Renal cortex interstitium (tissue), 15 donors: Measurements from ENCODE around the gene EDC4. TPM values are rescaled to one million over a fixed set of nuclear protein-coding genes. Genes with fewer than 3 reads are reported as not detected.
"Not testable (repeated sequence)": the region's sequence is repeated elsewhere in the genome, so short reads cannot be mapped to it uniquely, and the experiment has no call there.

Source experiments
- DNase-seq, 11 donors: peaks; one replicate each; pipeline ENCODE4 v3.0.0-alpha.2; 2013; ENCODE audit warnings: low read depth in 9 of 11, low spot score in 4 of 11; ENCODE audit errors: extremely low read depth in 1 of 11
- long read RNA-seq, 16 experiments: transcript quantifications; one replicate each; lab custom pipeline, GENCODE V29; 2026
- polyA plus RNA-seq, 3 donors: library from polyadenylated mRNA; unstranded; fragments of 120-200 nt; gene quantifications; one replicate each; pipeline ENCODE4 v1.2.1, GENCODE V29; 2013; ENCODE audit not compliant: insufficient read length in 3 of 3

EDC4 gene, protein sequence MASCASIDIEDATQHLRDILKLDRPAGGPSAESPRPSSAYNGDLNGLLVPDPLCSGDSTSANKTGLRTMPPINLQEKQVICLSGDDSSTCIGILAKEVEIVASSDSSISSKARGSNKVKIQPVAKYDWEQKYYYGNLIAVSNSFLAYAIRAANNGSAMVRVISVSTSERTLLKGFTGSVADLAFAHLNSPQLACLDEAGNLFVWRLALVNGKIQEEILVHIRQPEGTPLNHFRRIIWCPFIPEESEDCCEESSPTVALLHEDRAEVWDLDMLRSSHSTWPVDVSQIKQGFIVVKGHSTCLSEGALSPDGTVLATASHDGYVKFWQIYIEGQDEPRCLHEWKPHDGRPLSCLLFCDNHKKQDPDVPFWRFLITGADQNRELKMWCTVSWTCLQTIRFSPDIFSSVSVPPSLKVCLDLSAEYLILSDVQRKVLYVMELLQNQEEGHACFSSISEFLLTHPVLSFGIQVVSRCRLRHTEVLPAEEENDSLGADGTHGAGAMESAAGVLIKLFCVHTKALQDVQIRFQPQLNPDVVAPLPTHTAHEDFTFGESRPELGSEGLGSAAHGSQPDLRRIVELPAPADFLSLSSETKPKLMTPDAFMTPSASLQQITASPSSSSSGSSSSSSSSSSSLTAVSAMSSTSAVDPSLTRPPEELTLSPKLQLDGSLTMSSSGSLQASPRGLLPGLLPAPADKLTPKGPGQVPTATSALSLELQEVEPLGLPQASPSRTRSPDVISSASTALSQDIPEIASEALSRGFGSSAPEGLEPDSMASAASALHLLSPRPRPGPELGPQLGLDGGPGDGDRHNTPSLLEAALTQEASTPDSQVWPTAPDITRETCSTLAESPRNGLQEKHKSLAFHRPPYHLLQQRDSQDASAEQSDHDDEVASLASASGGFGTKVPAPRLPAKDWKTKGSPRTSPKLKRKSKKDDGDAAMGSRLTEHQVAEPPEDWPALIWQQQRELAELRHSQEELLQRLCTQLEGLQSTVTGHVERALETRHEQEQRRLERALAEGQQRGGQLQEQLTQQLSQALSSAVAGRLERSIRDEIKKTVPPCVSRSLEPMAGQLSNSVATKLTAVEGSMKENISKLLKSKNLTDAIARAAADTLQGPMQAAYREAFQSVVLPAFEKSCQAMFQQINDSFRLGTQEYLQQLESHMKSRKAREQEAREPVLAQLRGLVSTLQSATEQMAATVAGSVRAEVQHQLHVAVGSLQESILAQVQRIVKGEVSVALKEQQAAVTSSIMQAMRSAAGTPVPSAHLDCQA (N-terminal part only)
- 100 to 1,000 TPM in 1 of 3 donors, 10 to 100 TPM in 2; 91.3 to 106 (median 95.3) TPM for polyA plus RNA-seq
- long read RNA-seq, donor 1, partial matches to known transcripts: 0 of 2 reads
- long read RNA-seq, donor 1, other reads (novel, unspliced or antisense): 0 of 2 reads
- long read RNA-seq, donor 2: 0 reads
- long read RNA-seq, donor 3, full-length matches to known transcripts: 5 of 5 reads
- long read RNA-seq, donor 3, partial matches to known transcripts: 0 of 5 reads
- long read RNA-seq, donor 3, other reads (novel, unspliced or antisense): 0 of 5 reads
- long read RNA-seq, donor 4: 0 reads
- long read RNA-seq, donor 5: 0 reads
- long read RNA-seq, donor 6, full-length matches to known transcripts: 2 of 2 reads
- long read RNA-seq, donor 6, partial matches to known transcripts: 0 of 2 reads
- long read RNA-seq, donor 6, other reads (novel, unspliced or antisense): 0 of 2 reads
- long read RNA-seq, donor 7, full-length matches to known transcripts: 5 of 5 reads
- long read RNA-seq, donor 7, partial matches to known transcripts: 0 of 5 reads
- long read RNA-seq, donor 7, other reads (novel, unspliced or antisense): 0 of 5 reads
- long read RNA-seq, donor 8: 0 reads
- long read RNA-seq, donor 9, full-length matches to known transcripts: 7 of 7 reads
- long read RNA-seq, donor 9, partial matches to known transcripts: 0 of 7 reads
- long read RNA-seq, donor 9, other reads (novel, unspliced or antisense): 0 of 7 reads
- long read RNA-seq, donor 10, partial matches to known transcripts: 0 of 1 reads
- long read RNA-seq, donor 10, other reads (novel, unspliced or antisense): 0 of 1 reads
- long read RNA-seq, donor 11, full-length matches to known transcripts: 2 of 2 reads
- long read RNA-seq, donor 11, partial matches to known transcripts: 0 of 2 reads
- long read RNA-seq, donor 11, other reads (novel, unspliced or antisense): 0 of 2 reads
- long read RNA-seq, donor 12: 0 reads
- long read RNA-seq, donor 13: 0 reads
- long read RNA-seq, donor 14, full-length matches to known transcripts: 2 of 2 reads
- long read RNA-seq, donor 14, partial matches to known transcripts: 0 of 2 reads
- long read RNA-seq, donor 14, other reads (novel, unspliced or antisense): 0 of 2 reads
- long read RNA-seq, donor 15: 0 reads
- long read RNA-seq, donor 16, full-length matches to known transcripts: 7 of 25 reads
- long read RNA-seq, donor 16, partial matches to known transcripts: 18 of 25 reads
- long read RNA-seq, donor 16, other reads (novel, unspliced or antisense): 0 of 25 reads

DNA sequence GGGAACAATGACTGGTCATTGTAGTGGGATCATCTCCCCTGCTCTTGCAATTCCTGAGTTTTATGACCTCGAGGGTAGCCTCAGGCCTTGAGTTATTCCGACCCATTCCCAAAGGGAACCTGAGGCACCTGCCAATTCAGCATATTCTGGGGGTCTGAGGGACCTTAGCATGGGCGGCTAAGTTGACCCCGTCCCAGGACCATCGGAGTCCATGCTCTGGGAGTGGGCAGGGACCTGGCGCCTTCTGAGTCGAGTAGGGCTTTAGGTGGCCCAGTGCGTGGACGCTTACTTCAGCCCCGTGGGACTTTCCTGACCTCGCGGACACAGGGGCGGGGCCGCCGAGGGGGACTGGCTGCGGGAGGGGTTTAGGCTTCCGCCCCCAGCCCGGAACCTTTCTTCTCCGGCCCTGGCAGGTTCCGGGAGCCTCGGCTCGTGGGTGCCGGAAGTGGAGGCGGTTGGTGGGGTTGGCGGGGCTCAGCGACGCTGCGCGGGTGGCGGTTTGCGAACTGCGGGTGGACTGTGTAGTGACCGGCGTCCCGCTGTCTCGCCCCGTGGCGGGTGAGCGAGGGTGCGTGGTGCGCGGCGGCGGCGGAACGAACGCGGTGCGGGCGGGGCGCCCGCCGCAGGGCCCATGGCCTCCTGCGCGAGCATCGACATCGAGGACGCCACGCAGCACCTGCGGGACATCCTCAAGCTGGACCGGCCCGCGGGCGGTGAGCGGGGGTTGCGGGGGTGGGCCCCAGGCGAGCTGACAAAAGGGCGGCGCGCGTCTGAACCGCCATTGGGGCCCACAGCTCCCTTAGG, at the start of gene EDC4:
TSS of gene EDC4 (plus strand) at position 422 of the 804 bp plus-strand sequence. CDS start at position 632, 210 bp downstream.
- peak in 6 of 11 donors; percentile 34 to 71 (median 58) for DNase-seq

DNA sequence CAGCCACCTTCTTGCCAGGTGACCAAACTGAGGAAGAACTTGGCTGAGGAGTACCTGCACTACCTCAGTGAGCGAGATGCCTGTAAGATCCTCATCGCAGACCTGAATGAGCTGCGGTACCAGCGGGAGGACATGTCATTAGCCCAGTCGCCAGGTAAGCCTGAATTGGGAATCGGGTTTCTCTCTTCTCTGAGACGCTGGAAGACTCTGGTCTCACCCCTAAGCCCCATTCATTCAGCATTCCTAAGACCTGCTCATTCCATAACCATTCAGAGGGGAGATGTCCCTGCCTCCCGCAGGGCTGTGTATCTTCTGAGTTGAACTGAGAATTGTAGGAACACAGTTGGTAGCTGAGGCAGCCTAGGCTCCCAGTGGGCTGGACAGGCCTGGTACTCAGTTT, 47.7 kb upstream of the EDC4 start:
- no peak for DNase-seq

DNA sequence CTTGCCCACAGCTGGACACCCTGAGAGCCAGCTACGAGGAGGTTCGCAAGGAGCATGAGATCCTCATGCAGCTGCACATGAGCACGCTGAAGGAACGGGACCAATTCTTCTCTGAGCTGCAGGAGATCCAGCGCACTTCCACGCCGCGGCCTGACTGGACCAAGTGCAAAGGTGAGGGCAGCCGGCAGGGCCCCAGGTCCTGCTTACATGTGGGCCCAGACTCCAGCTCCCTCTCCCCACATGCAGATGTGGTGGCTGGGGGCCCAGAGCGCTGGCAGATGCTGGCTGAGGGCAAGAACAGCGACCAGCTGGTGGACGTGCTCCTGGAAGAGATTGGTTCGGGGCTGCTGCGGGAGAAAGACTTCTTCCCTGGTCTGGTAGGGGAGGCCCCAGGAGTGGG, 46.9 kb upstream of the EDC4 start:
- DNase-seq: no peak

DNA sequence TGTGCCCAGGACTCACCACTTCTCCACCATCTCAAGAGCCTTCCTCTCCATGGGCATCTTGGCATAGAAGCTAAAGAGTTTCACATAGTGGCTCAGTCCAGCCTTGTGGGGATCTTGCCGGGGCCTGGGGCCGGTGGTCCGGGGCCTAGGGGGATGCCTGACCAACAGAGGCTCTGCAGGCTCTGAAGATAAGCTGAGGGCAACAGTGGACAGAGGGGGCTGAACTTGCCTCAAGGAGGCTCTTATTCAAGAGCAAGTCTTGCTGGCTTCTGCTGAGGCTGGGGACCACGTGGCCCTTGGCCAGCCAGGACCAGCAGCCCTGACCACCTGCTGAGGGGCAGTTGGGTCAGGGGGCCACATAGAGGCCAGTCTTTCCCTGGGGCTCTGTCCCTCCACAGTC, 44.2 kb upstream of the EDC4 start:
- no peak for DNase-seq

DNA sequence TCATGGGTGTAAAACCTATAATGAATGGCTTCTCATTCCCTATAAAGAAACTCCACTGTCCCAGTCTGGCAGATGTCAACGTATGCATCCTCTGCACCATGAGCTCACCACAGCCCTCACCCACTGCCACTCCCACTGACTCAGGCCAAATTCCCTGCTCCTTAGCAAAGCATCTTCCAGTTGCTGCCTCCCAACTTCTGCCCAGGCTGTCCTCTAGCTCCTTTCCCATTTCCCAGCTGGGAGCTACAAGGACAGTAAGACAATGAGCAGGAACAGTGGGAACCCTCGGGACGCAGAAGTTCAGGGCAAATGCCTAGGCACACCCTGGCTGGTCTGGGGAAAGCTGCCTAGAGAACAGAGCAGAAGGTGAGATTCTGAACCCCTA, 39.8 kb upstream of the EDC4 start:
- no peak for DNase-seq

DNA sequence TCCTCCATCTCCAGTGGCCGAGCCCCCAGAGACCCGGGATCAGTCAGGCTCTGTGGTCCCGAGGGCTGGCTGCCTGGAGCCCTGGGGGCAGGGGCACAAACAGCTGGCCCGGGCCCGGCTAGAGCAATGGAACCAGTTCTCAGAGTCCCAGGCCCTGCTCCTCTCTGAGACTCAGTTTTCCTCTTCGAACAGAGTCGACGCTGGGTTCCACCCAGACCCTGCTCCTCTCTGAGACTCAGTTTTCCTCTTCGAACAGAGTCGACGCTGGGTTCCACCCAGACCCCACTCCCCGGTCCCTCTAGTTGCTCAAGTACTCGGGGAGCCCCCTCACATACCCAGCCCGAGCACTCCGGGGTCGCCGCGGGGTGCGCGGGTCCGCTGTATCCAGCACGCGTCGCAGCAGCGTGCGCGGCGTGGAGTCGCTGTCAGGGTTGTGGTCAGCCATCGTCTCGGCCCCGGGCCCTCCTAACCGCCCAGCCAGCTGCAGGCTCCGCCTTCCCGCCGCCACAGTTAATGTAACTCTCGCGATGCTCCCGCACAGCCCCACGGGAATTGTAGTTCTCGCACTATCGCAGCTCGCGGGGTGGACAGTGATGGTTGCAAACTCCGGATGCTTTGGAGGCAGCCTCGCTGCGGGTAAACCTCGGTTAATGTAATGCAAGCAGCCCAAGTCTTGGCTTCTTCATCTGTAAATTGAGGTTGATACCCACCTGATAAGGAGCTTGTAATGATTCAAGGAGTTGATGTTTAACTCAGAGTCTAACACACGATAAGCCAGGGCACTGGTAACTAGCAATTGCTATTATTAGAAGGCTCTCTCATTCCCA, 39.2 kb upstream of the EDC4 start:
- DNase-seq: peak; percentile 77 to 93 (median 89)

DNA sequence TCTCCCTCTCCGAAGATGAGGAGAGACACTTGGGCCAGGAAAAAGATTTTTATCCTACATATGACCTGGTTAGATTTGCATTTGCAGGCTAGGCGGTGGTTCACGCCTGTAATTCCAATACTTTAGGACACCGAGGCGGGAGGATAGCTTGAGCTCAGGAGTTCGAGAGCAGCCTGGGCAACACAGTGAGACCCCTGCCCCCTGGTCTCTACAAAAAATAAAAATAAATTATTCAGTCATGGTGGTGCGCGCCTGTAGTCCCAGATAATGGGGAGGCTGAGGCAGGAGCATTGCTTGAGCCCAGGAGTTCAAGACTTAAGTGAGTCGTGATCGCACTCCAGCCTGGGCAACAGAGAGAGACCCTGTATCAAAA, 38.6 kb upstream of the EDC4 start:
- DNase-seq: no peak

DNA sequence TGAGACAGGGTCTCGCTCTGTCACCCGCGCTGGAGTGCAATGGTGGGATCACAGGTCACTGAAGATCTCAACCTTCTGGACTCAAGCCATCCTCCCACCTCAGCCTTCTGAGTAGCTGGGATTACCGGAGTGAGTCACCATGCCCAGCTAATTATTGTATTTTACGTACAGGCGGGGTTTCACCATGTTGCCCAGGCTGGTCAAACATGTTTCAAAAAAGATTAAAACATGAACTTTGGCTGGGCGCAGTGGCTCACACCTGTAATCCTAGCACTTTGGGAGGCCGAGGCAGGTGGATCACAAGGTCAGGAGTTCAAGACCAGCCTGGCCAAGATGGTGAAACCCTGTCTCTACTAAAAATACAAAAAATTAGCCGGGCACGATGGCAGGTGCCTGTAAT, 35.7 kb upstream of the EDC4 start:
- DNase-seq: not testable (repeated sequence)

DNA sequence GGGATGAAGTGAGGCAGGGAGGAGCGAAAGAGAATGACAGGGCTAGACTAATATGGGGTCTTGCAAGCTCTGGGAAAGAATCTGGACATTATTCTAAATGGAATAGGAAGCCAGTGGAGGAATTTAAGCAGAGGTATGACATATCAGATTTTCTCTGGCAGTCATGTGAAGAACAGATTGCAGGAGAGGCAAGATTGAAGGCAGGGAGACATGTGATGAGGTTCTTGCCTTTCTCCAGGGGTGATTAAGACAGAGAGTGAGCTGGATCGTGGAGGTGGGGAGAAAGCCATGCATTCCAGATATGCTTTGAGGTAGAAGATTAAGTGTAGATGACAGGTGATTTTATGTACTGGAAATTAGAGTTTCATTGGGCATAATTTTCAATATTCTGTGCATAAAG, 35.0 kb upstream of the EDC4 start:
- no peak for DNase-seq

DNA sequence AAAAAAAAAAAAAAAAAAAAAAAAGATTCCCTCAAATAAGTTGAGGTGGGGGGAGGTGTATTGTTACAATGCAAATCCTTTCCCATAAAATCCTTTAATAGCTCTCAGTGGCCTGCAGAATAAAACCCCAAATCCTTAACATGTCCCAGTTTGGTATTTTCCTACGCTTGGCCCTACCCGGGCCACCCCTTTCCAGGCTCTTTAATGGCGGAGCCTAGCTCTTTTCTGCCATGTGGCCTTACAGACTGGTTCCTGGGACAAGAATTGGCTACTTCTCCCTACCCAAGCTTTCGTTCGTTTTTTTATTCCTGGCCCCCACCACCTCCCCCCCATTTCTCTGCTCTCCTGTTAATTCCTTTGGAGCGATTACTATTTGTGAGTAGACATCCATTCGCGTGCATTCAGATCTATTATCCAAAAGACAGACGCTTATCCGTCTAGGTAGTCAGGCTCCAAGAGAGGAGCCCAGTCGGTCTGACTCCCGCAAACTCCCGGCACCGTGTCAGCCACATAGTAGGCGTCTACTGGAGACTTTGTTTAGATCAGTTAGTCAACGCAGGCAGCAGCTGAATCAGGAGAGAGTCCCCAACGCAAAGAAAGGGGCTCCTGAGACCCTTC, 31.5 kb upstream of the EDC4 start:
- no peak for DNase-seq

DNA sequence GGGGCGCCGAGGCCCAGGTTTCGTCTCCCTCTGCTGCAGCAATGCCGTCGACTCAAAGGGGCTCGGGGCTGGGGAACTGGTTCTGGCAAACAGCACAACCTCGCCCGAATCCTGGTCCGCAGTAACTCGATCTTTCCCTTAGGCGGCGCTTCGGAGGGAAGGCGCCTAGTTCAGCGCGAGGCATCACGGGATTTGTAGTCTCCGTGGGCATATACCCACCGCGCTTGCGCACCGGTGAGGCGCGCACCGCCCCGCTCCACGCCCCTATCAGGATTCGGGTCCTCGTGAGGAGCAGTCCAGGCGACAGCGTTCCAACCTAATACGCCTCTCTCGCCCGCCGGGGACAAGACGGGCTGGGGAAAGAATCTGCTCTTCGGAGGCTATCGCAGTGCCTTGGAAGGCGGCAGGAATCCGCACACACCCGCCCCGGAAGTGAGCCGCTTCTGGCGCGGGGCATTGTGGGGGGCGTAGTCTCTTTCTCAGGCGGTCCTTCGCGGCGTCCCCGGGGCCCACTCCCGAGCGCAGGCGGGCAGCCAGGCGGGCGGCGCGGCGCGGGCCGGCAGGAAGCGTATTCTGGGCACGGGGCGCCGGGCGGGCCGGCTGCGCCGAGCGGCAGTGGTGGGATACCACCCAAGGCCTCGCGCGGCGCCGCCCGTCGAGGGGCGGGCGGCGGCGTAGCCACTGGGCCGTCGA, 30.9 kb upstream of the EDC4 start, which contains the start of gene THAP11:
TSS of gene THAP11 (plus strand) at position 505 of the 693 bp plus-strand sequence. CDS start 235 bp downstream, outside the sequence.
- peak; percentile 86 to 97 (median 95) for DNase-seq

DNA sequence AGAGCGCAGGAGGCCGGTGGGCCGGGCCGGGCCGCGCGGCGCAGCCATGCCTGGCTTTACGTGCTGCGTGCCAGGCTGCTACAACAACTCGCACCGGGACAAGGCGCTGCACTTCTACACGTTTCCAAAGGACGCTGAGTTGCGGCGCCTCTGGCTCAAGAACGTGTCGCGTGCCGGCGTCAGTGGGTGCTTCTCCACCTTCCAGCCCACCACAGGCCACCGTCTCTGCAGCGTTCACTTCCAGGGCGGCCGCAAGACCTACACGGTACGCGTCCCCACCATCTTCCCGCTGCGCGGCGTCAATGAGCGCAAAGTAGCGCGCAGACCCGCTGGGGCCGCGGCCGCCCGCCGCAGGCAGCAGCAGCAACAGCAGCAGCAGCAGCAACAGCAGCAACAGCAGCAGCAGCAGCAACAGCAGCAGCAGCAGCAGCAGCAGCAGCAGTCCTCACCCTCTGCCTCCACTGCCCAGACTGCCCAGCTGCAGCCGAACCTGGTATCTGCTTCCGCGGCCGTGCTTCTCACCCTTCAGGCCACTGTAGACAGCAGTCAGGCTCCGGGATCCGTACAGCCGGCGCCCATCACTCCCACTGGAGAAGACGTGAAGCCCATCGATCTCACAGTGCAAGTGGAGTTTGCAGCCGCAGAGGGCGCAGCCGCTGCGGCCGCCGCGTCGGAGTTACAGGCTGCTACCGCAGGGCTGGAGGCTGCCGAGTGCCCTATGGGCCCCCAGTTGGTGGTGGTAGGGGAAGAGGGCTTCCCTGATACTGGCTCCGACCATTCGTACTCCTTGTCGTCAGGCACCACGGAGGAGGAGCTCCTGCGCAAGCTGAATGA, 30.1 kb upstream of the EDC4 start:
- no peak for DNase-seq

DNA sequence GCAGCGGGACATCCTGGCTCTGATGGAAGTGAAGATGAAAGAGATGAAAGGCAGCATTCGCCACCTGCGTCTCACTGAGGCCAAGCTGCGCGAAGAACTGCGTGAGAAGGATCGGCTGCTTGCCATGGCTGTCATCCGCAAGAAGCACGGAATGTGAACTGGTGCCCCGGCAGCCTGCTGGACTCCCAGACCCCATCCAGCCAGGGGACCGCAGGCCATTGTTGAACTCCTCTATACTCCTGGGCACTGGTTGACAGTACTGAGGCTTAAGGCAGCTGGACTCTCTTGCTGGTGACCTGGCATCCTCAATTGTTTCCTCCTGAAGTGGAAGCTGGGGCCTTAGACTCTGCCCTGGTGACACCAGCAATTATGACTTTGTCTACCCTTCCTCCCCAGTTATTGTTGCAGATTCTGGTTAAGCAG, 29.5 kb upstream of the EDC4 start:
- no peak for DNase-seq
